ENCODE data around the gene CCDC187. TPM values are rescaled to one million over a fixed set of nuclear protein-coding genes. Genes with fewer than 3 reads are reported as not detected.
"Not testable (repeated sequence)": the region's sequence is repeated elsewhere in the genome, so short reads cannot be mapped to it uniquely, and the experiment has no call there.

CCDC187 gene
- 0.15 TPM for polyA plus RNA-seq

GRCh38 chr9:136303825-136304416, at the start of gene CCDC187:
TSS of gene CCDC187 (minus strand) at chr9:136304094. CDS start at chr9:136303830, 264 bp downstream.
- no peak within 1 kb of the TSS for H3K4me3 Mint-ChIP-seq

GRCh38 chr9:136353088-136353487, 49.2 kb upstream of the CCDC187 start:
- no peaks in the 10 kb centered on the region for H3K27me3 Mint-ChIP-seq
- no peaks in the 10 kb centered on the region for H3K4me1 Mint-ChIP-seq
- no peaks in the 10 kb centered on the region for H3K9me3 Mint-ChIP-seq
- no peak overlapping the region for H3K27ac Mint-ChIP-seq
- no peaks in the 10 kb centered on the region for H3K36me3 Mint-ChIP-seq
- H3K4me3 Mint-ChIP-seq: no peak overlapping the region

More at GRCh38 chr9:136303825-136304416, at the start of gene CCDC187:
- Mint-ChIP-seq H3K36me3 (no peaks in the 10 kb centered on the region), H3K9me3 (no peaks in the 10 kb centered on the region), H3K27ac (no peak within 1 kb of the TSS), H3K4me1 (peaks cover 0 to 7% (median 5%) of the 10 kb centered on the region in 3 donors), H3K27me3 (no peaks in the 10 kb centered on the region)

GRCh38 chr9:136352682-136353081, 48.8 kb upstream of the CCDC187 start:
- H3K27ac Mint-ChIP-seq: no peak overlapping the region
- no peaks in the 10 kb centered on the region for H3K27me3 Mint-ChIP-seq
- H3K4me3 Mint-ChIP-seq: no peak overlapping the region
- no peaks in the 10 kb centered on the region for H3K9me3 Mint-ChIP-seq
- H3K36me3 Mint-ChIP-seq: no peaks in the 10 kb centered on the region
- H3K4me1 Mint-ChIP-seq: no peaks in the 10 kb centered on the region

GRCh38 chr9:136351868-136352267, 48.0 kb upstream of the CCDC187 start:
- not testable (repeated sequence) for H3K36me3 Mint-ChIP-seq, H3K4me1 Mint-ChIP-seq, H3K27ac Mint-ChIP-seq, H3K4me3 Mint-ChIP-seq, H3K9me3 Mint-ChIP-seq, H3K27me3 Mint-ChIP-seq

GRCh38 chr9:136351252-136351800, 47.4 kb upstream of the CCDC187 start:
- no peaks in the 10 kb centered on the region for H3K9me3 Mint-ChIP-seq
- no peaks in the 10 kb centered on the region for H3K36me3 Mint-ChIP-seq
- H3K4me3 Mint-ChIP-seq: no peak overlapping the region
- H3K27ac Mint-ChIP-seq: no peak overlapping the region
- H3K27me3 Mint-ChIP-seq: no peaks in the 10 kb centered on the region
- no peaks in the 10 kb centered on the region for H3K4me1 Mint-ChIP-seq

- Mint-ChIP-seq H3K9me3 (no peaks in the 10 kb centered on the region), H3K36me3 (no peaks in the 10 kb centered on the region), H3K4me1 (no peaks in the 10 kb centered on the region), H3K4me3 (no peak overlapping the region), H3K27me3 (no peaks in the 10 kb centered on the region), H3K27ac (no peak overlapping the region)
Measured at GRCh38 chr9:136349546-136349945, 45.7 kb upstream of the CCDC187 start.

- H3K4me1 Mint-ChIP-seq: no peaks in the 10 kb centered on the region
- no peak overlapping the region for H3K27ac Mint-ChIP-seq
- no peak overlapping the region for H3K4me3 Mint-ChIP-seq
- no peaks in the 10 kb centered on the region for H3K36me3 Mint-ChIP-seq
- no peaks in the 10 kb centered on the region for H3K9me3 Mint-ChIP-seq
- no peaks in the 10 kb centered on the region for H3K27me3 Mint-ChIP-seq
Measured at GRCh38 chr9:136348691-136349090, 44.8 kb upstream of the CCDC187 start.

- no peaks in the 10 kb centered on the region for H3K36me3 Mint-ChIP-seq
- no peaks in the 10 kb centered on the region for H3K27me3 Mint-ChIP-seq
- H3K9me3 Mint-ChIP-seq: no peaks in the 10 kb centered on the region
- no peaks in the 10 kb centered on the region for H3K4me1 Mint-ChIP-seq
- H3K27ac Mint-ChIP-seq: no peak overlapping the region
- no peak overlapping the region for H3K4me3 Mint-ChIP-seq
Measured at GRCh38 chr9:136347472-136348256, 43.8 kb upstream of the CCDC187 start.

GRCh38 chr9:136346927-136347465, 43.1 kb upstream of the CCDC187 start:
- no peaks in the 10 kb centered on the region for H3K9me3 Mint-ChIP-seq
- H3K27ac Mint-ChIP-seq: no peak overlapping the region
- no peak overlapping the region for H3K4me3 Mint-ChIP-seq
- no peaks in the 10 kb centered on the region for H3K4me1 Mint-ChIP-seq
- no peaks in the 10 kb centered on the region for H3K27me3 Mint-ChIP-seq
- no peaks in the 10 kb centered on the region for H3K36me3 Mint-ChIP-seq

GRCh38 chr9:136346157-136346481, 42.2 kb upstream of the CCDC187 start:
- Mint-ChIP-seq H3K27ac (no peak overlapping the region), H3K27me3 (no peaks in the 10 kb centered on the region), H3K36me3 (no peaks in the 10 kb centered on the region), H3K4me1 (no peaks in the 10 kb centered on the region), H3K9me3 (no peaks in the 10 kb centered on the region), H3K4me3 (no peak overlapping the region)

GRCh38 chr9:136345281-136346156, 41.6 kb upstream of the CCDC187 start:
- H3K4me1 Mint-ChIP-seq: no peaks in the 10 kb centered on the region
- no peaks in the 10 kb centered on the region for H3K36me3 Mint-ChIP-seq
- no peaks in the 10 kb centered on the region for H3K27me3 Mint-ChIP-seq
- H3K9me3 Mint-ChIP-seq: no peaks in the 10 kb centered on the region
- H3K27ac Mint-ChIP-seq: no peak overlapping the region
- H3K4me3 Mint-ChIP-seq: no peak overlapping the region

- H3K4me3 Mint-ChIP-seq: no peak overlapping the region
- H3K27me3 Mint-ChIP-seq: no peaks in the 10 kb centered on the region
- H3K36me3 Mint-ChIP-seq: no peaks in the 10 kb centered on the region
- no peaks in the 10 kb centered on the region for H3K4me1 Mint-ChIP-seq
- H3K27ac Mint-ChIP-seq: no peak overlapping the region
- no peaks in the 10 kb centered on the region for H3K9me3 Mint-ChIP-seq
Measured at GRCh38 chr9:136344544-136345280, 40.8 kb upstream of the CCDC187 start.

- no peaks in the 10 kb centered on the region for H3K27me3 Mint-ChIP-seq
- H3K9me3 Mint-ChIP-seq: peaks cover 0 to 2% (median 0%) of the 10 kb centered on the region in 3 donors
- H3K27ac Mint-ChIP-seq: no peak overlapping the region
- no peaks in the 10 kb centered on the region for H3K36me3 Mint-ChIP-seq
- peaks cover 0 to 1% (median 0%) of the 10 kb centered on the region in 3 donors for H3K4me1 Mint-ChIP-seq
- no peak overlapping the region for H3K4me3 Mint-ChIP-seq
Measured at GRCh38 chr9:136343884-136344269, 40.0 kb upstream of the CCDC187 start.

- no peaks in the 10 kb centered on the region for H3K36me3 Mint-ChIP-seq
- H3K9me3 Mint-ChIP-seq: peaks cover 0 to 2% (median 0%) of the 10 kb centered on the region in 3 donors
- peak overlapping the region in 1 of 4 donors; percentile 60 for H3K4me3 Mint-ChIP-seq
Measured at GRCh38 chr9:136343121-136343883, 39.4 kb upstream of the CCDC187 start.

More at GRCh38 chr9:136343121-136343883, 39.4 kb upstream of the CCDC187 start:
- H3K4me1 Mint-ChIP-seq: peaks cover 0 to 1% (median 0%) of the 10 kb centered on the region in 3 donors
- H3K27me3 Mint-ChIP-seq: no peaks in the 10 kb centered on the region
- H3K27ac Mint-ChIP-seq: no peak overlapping the region
